Erythroblast (primary cell): ENCODE results near the gene RABL2B.

Experiments
- GATA1 ChIP-seq: IDR thresholded peaks from 2 replicates; pipeline ENCODE4 v1.6.1; 2011; ENCODE audit warnings: low read depth, mild to moderate bottlenecking, control low read depth, low read length, moderate library complexity
- POLR2A ChIP-seq: IDR thresholded peaks from 2 replicates; pipeline ENCODE4 v1.6.1; 2011; ENCODE audit warnings: mild to moderate bottlenecking, low read length

- TF ChIP-seq POLR2A (no peak), GATA1 (no peak)
Observed at GRCh38 chr22:50730941-50731661, 52.3 kb downstream of the RABL2B start.
